Stimulated activated CD4-positive, alpha-beta T cell treated with anti-CD3 and anti-CD28 coated beads, Interleukin-15, amount 100 ng/mL, for 1 hour (primary cell): ENCODE results near the gene NOTCH3.

Source experiments
- DNase-seq, 2 donors: peaks; one replicate each; pipeline ENCODE4 v3.0.0-alpha.2; 2020; ENCODE audit warnings: low read depth in 1 of 2, low spot score in 1 of 2

The NOTCH3 gene

DNA sequence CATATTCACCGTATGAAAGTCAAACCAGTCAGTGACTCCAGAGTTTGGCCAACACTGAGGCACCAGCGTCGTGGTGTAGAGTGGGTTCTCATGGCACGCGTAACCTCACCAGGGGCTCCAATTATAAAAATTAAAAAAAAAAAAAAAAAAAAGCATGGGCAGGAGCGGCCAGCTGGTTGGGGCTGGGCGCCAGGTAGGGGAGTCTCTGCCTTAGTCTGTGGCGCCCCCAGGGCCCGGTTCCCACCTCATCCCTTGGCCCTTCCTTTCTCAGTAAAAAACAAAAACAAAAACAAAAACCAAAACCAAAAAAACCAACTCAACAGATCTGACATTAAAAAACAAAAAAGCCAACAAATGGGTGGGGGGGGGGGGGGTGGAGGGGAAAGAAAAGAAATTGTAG, 36.1 kb upstream of the NOTCH3 start:
- no peak for DNase-seq

DNA sequence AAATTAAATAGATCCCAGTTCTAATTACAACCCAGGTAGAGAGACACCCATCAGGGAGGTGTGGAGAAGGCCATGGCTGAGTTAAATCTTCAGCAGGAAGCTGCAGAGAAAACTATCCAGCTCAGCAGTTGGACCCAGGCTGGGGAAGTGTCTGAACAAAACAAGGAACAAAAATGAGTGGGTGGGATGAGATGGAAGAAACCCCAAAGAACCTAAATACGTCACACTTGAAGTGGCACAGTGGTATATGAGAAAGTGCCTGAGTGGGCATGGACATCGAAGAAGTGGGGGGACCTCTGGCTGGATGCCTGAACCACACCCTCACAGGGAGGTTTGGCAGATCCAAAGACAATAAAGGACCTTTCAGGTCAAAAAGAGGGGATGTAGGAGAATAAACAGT, 35.0 kb upstream of the NOTCH3 start:
- DNase-seq: no peak

DNA sequence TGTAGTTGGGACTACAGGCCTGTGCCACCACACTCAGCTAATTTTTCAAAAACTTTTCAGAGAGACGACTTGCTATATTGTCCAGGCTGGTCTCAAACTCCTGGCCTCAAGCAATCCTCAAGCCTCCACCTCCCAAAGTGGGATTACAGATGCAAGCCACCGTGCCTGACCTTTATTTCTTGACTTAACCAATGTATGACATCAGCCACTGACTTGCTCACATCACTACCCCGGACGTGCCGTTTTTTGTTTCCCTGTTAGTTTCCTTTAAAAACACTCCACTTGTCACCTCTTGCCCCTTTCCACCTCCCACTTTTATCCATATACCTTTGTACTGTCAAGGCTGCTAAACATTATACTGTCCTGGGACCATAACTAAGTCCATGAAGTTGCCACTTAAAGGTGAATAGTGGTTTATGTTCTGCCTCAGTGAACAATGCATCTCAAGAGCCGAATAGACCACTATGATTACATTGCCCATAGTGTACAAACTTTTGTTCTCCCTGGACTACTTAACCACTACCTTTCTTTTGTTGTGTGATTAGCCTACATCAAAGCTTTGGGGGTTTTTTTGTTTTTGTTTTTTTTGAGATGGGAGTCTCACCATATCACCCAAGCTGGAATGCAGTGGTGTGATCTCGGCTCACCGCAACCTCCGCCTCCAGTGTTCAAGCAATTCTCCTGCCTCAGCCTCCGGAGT, 33.8 kb upstream of the NOTCH3 start:
- DNase-seq: no peak

DNA sequence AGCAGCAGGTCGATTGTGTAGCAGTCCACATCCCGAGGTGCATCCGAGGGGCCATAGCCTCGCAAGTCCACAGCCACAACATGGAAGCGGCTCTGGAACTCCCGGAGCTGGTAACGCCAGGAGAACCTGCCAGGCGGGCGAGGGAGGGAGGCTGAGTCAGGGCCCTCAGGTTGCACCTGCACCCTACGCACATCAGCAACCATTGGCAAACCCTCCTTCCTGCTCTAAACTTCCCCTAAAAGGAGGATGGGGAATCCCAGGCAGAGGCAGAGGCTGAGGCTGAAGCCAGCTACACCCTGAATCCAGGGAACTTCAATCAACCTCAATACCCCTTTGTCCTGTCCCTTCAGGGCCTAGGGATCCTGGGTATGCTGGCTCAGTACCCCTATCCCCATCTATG, 30.5 kb upstream of the NOTCH3 start:
- DNase-seq: no peak

DNA sequence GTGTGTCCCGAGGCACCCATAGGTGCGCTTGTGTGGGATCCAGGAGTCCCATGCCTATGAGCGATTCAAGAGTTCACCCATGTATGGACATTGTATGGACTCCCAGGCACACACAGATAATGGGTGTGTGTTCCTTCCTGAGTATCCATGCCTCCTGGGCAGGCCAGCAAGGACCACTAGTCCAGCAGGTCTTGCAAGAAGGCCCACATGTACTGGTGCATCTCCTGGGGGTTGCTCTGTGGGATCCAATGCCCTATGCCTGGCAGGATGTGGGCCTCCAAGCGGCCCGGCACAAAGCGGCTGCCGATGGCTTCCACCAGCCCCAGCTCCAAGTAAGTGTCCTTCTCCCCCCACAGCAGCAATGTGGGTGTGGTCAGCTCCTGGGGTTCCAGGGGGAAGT, 26.5 kb upstream of the NOTCH3 start:
- no peak for DNase-seq

DNA sequence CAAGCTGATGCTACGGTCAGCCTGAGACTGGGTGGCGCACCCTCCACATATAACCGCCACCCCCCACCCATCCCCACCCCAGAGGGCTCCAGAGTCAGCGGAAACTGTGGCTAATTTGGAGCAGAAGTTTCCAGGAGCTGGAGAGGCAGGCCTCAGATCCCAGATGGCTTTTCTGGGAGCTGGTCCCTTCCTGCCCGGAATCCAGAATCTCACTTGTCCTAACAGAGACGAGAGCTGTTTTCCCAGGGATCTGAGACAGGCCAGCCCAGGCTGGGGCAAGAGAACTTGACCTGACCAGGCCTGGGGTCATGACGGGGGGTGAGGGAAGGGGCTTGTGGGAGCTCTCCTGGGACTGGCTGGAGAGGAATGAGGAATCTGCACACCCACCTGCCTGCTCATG, 25.0 kb upstream of the NOTCH3 start:
- no peak for DNase-seq

DNA sequence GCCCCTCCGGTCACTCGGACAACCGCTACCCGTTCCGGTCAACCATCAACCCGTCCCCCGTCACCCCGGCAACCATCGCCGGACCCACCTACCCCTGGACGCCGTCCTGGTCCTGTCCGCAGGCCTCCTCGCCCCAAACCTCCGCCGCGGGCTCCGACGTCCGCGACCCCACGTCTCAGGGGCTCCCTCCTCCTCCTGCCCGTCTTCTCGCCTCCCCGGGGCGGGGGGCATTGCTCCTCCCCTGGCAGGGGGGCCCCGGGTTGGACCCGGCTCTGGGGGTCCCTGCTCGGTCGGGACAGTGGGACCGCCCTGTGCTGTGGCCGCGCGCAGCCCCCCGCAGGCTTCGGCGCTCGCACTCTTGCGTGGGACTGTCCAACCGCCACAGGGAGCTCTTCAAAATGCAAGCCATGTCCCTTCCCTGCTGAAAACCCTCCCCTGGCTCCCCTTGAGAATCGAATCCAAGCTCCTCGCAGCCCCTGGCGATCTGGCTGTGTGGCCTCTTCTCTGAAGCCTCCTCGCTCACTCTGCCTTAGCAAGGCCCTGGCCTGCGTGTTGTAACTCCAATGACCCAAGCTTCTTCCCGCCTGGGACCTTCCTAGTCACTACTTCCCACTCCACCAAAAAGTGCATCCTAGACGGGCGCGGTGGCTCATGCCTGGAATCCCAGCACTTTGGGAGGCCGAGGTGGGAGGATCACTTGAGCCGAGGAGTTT, 23.0 kb upstream of the NOTCH3 start:
- no peak for DNase-seq

DNA sequence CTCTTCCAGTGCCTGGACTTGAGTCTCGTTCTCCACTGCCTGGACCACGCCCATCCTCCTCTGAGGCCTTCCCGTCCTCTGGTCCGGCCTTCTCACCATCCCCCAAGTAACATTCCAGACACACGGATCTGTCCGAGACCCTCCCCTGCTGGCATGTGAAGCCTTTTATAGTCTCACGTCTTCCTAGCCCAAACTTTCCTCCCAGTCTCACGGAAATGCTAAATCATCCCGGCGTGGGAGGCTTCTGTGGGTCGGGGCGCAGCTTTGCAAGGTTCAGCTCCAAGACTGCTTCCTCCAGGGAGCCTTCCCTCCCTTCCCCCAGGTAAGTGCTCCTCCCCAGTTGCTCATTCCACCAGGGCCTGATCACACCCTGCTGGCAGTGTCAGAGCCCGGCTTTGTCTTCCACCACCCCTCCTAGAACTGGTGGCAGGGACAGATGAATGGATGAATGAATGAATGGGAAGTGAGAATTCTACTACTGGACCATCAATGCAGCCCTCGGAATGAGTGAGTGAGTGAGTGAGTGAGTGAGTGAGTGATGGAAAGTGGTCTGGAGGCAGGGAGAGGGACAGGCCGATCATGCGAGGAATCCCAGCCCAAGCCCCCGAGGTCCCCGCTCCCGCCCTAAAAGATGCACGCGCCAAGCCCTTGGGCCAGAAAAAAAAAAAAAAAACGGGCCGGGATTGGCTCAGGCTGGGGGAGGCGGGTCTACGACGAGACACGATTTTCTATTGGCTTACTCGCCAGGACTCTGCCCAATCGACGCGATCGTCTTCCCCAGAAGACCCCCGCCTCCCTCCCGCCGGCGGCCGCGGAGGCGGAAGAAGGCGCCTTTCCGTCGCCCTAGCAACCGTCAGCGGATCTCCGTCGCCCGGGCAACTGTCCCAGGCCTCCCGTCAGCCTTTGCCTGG, 22.2 kb upstream of the NOTCH3 start:
- peak; percentile 43 to 56 for DNase-seq

DNA sequence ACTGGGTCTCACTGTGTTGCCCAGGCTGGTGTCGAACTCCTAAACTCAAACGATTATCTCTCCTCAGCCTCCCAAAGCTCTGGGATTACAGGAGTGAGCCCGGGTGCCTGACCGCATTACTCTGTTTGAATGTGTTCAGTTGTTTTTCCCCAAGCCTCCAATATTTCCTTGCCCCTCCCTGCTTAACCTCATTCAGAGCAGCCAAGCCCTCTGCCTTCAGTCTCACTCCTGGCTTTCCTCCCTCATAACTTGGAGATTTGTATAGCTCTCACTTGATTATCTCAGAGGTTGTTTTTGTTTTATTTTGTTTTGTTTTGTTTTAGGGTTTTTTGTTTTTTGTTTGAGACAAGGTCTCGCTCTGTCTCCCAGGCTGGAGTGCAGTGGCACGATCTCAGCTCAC, 20.0 kb upstream of the NOTCH3 start:
- no peak for DNase-seq

DNA sequence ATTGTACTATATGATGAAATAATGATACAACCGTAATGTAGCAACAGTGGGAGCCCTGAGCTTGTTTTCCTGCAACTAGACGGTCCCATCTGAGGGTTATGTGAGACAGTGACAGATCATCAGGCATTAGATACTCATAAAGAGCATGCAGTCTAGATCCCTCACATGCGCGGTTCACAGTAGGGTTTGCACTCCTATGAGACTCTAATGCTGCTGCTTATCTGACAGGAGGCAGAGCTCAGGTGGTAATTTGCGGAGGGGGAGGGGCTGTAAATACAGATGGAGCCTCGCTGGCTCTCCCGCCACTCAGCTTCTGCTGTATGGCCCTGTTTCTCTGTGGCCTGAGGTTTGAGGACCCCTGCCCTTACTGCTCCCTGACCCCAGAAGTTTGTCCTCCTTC, 17.7 kb upstream of the NOTCH3 start:
- no peak for DNase-seq

DNA sequence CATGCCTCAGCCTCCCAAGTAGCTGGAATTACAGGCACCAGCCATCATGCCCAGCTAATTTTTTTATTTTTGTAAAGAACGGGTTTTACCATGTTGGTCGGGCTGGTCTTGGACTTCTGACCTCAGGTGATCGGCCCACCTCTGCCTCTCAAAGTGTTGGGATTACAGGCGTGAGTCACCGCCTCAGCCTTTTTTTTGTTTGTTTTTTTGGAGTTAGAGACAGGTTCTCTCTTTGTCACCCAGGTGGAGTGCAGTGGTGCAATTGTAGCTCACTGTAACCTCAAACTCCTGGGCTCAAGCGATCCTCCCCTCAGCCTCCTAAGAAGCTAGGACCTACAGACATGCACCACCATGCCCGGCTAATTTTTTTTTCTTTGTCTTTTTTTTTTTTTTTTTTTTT, 15.6 kb upstream of the NOTCH3 start:
- no peak for DNase-seq

DNA sequence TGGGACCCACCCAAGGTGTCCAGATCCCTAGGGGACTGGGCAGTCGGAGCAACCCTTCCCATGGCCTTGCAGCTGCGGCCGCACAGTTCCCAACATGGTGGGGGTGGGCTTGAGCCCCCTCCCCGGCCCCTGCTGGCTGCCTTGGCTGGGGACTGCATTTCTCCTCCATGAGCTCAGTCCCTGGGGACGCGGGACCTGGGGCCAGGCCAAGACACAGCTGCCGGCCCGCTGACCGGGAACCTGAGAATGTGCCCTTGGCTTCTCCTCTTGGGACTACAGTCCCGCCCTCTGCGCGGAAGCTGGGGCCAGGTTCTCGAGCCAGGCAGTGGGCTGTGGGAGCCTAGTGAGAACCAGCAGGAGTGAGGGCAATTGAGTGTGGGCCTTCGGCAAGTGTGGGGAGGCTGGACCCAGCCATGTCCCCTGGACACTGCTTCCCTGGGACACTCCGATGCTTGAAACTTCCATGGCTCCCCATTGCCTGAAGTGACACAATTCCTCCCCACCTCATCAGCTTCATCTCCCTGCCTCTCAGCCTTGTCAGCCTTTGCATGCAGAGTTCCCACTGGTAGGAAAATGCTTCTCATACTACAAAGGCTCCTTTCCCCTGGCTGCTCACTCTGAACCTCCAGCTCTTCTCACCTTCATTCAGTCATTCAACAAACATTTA, 13.1 kb upstream of the NOTCH3 start:
- DNase-seq: no peak

DNA sequence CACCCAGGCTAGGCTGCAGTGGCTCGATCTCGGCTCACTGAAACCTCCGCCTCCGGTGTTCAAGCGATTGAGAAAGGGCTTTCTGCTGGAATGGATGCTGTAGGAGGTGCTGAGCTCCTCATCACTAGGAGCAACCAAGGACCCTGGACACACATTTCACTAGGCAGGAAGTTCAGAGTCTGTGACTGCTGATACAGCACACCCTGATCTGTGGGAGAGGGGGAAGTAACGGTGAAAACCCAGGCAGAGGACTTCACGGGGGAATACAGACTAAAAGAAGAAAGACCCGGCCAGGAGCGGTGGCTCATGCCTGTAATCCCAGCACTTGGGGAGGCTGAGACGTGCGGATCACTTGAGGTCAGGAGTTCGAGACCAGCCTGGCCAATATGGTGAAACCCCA, 11.9 kb upstream of the NOTCH3 start:
- DNase-seq: no peak

DNA sequence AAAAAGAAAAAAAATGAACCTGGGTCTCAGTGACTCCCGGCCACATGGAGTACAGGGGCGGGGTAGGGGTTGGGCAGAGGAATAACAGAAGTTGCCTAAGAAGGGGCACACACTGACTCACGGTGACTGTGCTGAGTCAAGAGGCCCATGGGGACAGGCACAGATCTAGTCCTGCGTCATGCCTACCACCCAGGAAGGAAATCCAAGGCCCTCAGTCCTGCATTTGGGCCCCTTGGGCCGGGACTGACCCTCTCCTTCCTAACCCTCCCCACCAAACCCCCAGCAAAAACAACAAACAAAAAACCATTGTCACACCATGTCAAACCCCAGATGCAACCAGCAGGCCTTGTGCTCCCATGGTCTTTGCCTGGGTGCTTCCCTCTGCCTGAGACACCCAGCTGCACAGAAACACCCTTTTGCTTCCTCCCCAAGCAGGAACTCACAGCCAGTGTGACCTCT, 9.6 kb upstream of the NOTCH3 start:
- no peak for DNase-seq

DNA sequence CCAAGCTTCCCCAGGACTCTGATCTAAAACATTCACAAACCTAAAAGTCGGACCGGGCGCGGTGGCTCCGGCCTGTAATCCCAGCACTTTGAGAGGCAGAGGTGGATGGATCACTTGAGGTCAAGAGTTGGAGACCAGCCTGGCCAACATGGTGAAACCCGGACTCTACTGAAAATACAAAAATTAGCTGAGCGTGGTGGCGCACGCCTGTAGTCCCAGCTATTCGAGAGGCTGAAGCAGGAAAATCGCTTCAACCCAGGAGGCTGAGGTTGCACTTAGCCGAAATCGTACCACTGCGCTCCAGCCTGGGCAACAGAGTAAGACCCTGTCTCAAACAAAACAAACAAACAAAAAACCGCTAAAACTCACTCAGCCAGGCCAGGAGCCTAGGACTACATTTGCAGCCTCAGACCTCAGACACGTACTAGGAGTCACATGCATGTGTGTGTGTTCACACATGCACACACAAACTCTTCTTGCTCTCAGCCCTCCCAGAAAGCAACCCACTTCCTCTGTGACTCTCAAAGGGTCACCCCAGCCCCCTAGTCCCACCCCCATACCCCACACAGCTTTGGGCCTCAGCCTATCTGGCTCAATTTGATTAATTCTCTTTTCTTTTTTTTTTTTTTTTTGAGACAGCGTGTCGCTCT, 704 bp upstream of the NOTCH3 start:
- DNase-seq: no peak

DNA sequence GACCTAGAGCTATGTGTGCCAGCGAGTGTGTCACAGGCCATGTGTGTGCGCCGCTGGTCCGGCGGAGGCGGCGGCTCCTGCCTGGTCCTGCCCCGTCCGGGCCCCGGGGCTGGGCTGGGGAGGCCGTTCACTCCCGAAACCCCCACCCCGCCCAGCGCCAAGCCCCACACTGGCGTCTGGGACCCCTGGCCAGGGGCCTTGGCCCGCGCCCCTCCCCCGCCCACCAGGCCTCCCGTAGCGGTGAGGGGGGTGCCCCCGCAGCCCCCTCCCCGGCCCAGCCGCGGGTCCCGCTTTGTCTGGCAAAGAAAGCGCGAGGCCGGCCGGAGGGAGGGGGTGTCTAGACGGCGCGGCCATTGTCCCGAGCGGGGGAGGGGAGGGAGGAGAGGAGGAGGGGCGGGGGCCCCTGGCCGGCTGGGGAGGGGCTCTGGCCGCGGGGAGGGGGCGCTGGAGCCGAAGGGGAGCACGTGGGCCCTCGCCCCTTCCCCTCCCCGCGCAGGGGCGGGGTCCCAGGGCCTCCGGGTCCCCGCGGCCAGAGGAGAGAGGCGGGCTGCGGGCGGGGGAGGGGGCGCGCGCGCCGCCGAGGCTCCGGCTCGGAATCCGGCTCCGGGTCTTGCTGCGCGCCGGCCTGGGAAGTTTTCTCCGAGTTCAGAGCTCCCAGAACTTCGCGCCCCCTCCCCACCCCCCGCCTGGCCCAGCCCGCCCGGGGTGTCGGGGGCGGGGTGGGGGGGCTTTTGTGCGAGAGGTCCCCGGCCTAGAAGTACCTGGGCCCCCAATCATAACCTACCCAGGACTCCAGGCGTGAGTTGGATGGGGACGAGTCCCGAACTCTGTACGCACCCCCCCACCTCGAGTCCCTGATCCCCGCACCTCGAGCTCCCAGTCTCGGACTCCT, 888 bp downstream of the NOTCH3 start:
- DNase-seq: no peak

DNA sequence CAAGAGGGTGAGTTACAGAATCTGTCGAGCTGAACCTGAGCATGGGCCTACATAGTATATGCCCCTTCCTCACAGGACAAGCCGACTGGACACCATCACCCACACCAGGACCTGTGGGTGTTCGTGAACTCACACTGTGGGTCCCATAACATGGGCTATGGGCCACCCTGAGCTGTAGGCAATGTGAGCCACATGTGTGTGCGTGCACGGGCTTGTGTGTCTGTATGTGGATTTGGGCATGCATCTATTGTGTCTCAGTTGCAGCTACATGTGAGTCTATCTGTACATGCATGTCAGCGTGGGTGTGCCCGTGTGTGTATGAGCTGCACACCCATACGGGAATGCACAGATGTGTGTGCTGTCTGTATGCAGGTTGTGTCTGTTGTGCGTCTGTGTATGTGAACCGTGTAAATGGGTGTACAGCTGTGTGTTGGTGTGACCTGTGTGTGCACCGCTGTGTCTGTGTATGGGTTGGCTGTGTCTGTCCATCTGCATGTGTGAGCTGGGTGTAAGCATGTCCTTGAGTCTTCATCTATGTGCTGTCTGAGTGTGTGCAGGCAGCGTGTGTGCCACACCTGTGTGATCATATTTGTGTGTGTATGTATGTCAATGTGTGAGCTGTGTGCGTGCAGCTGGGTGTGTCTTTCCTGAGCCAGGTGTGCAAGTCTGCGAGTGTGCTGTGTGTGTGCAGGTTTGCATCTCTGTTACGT, 1.7 kb downstream of the NOTCH3 start:
- DNase-seq: no peak

DNA sequence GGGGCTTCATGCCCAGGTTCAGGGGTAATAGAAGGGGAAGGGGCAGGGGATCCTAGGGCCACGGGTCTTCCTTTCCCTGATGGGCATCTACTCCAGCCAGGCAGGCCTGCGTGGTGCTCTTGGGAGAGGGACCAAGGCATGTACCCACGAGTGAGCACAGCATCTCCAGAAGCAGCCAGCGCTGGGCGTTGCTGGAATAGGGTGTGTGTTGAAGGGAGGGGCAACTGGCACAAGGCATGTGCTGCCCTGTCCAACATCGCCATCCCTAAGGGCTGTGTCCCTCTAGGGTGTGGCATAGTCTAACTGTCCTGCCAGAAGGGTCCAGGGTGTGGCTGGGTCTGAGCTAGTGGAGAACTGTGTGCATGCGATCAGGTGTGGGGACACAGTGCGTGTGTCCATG, 2.9 kb downstream of the NOTCH3 start:
- no peak for DNase-seq

DNA sequence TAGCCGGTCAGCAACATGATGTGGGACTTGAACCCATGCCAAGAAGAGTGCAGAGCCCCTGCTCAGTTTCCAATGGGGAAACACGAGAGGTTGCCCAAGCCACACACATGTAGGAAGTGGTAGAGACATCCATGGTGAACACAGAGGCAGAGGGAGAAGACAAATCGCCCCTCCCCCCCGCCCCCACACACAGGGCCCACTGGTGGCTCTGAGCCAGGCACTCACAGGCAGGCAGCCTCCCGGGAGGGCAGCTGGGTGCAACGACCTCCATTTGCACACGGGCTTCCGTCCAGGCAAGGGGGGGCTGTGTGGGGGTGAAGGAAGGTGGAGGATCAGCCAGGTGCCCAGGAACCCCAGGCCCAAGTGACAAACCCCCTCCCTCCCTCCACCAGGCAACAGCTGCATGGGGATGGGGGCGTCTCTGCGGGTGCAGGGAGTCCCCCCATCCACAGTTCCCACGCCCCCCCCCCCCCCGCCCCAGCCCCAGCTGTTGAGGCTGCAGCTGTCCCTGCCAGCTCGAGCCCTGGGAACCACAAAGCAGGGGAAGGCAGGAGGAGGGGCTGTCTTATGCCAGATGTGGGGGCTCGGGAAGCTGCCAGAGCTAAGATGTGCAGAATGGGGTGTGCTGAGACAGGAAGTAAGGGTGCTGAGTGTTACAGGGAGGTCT, 3.4 kb downstream of the NOTCH3 start:
- no peak for DNase-seq
